Adrenal gland (tissue), 12 donors: Measurements from ENCODE around the gene PCDH12. TPM values are rescaled to one million over a fixed set of nuclear protein-coding genes. Genes with fewer than 3 reads are reported as not detected.

Experiments used
- DNase-seq, 7 donors: peaks; one replicate each; pipeline ENCODE4 v3.0.0-alpha.2; 2019 to 2020
- H3K27ac ChIP-seq, 5 donors: fragments of 200-600 bp; sonication (generic) in 4 of 5; 1 replicate in 3 of 5; 2 replicates in 2 of 5; pipeline versions ENCODE4 v1.5.1 to v1.8.0; 2016 to 2020; ENCODE audit warnings: mild to moderate bottlenecking in 1 of 5
- H3K27me3 ChIP-seq: fragments of 200-600 bp; 2 replicates; pipeline ENCODE4 v1.8.0; 2021
- H3K36me3 ChIP-seq, 2 donors: fragments of 200-600 bp; replicated peaks in 1 of 2; 1 replicate in 1 of 2; 2 replicates in 1 of 2; pipeline versions ENCODE4 v1.5.1 to v1.8.0; 2018 to 2022
- H3K4me1 ChIP-seq, 2 donors: fragments of 200-600 bp; replicated peaks in 1 of 2; 1 replicate in 1 of 2; 2 replicates in 1 of 2; pipeline versions ENCODE4 v1.5.1 to v1.8.0; 2018 to 2021
- H3K4me3 ChIP-seq, 4 donors: fragments of 200-600 bp; sonication (generic) in 3 of 4; one replicate each; pipeline ENCODE4 v1.5.1; 2016 to 2018
- H3K9me3 ChIP-seq, 3 donors: fragments of 200-600 bp; sonication (generic) in 1 of 3; replicated peaks in 1 of 3; 1 replicate in 2 of 3; 2 replicates in 1 of 3; pipeline versions ENCODE4 v1.5.1 to v1.8.0; 2016 to 2021
- POLR2A ChIP-seq, 2 donors: fragments of 450-650 bp; IDR thresholded peaks; one replicate each; pipeline ENCODE4 v1.6.1; 2017; ENCODE audit warnings: antibody characterized with exemption in 2 of 2, mild to moderate bottlenecking in 2 of 2, moderate library complexity in 1 of 2
- WGBS, 4 donors: extraction: QIAGEN DNeasy Blood & Tissue Kit in 2 of 4; methylation state at CpG; one replicate each; pipeline versions ENCODE4 v1.1.5 to v1.1.7; 2013 to 2017; 5-methylcytosine and 5-hydroxymethylcytosine counted together
- intact Hi-C, 2 donors: fragments of 100-400 bp; cut with DNase I; formaldehyde crosslinking; loops; one replicate each; pipeline versions ENCODE4 v1.14.1 to v1.15.0; 2022 to 2023
- polyA plus RNA-seq, 3 donors: library from polyadenylated mRNA; stranded (reverse); fragments of 200-250 nt in 2 of 3; fragments of 350-450 nt in 1 of 3; fragmentation: Illumina TruSeq in 1 of 3; extraction: RNeasy Lipid Tissue Mini Kit (QIAGEN cat#74804) in 1 of 3; gene quantifications; one replicate each; pipeline ENCODE4 v1.2.3, GENCODE V29; 2013 to 2014
- total RNA-seq, 9 donors: library from RNA; depleted of rRNA in 4 of 9; stranded (reverse); fragments of >200 nt in 4 of 9; fragments of 120-200 nt in 1 of 9; fragmentation: NEBNext Ultra II Directional in 1 of 9; extraction: Animal tissue kit (Norgen Biotek cat#: 25700) in 1 of 9; gene quantifications; one replicate each; pipeline versions ENCODE4 v1.1.0 to v1.2.4, GENCODE V29; 2013 to 2023
- TF ChIP-seq, protein P1 (sequence below), 6 experiments: fragments of 450-650 bp in 4 of 6; fragments of 200-600 bp in 2 of 6; sonication (generic) in 1 of 6; IDR thresholded peaks; 1 replicate in 5 of 6; 2 replicates in 1 of 6; pipeline versions ENCODE4 v1.5.1 to v1.8.0; 2016 to 2021; ENCODE audit warnings: antibody characterized with exemption in 6 of 6, mild to moderate bottlenecking in 2 of 6, moderate library complexity in 1 of 6
- donor health status: healthy with polysubstance abuse.
- donor health status: Bipolar disorder and iron deficiency.
- donor health status: DM: yes; HTN: yes; CAD: no.
- donor health status: DM: no; HTN: no; CAD: no.
- donor health status: DM: no; HTN: no; CAD: no.
- donor health status: DM: yes; HTN: yes; CAD: no.

PCDH12 gene
- total and polyA plus RNA-seq, 12 donors = 3.3 to 18.4 (median 11.3) TPM

DNA sequence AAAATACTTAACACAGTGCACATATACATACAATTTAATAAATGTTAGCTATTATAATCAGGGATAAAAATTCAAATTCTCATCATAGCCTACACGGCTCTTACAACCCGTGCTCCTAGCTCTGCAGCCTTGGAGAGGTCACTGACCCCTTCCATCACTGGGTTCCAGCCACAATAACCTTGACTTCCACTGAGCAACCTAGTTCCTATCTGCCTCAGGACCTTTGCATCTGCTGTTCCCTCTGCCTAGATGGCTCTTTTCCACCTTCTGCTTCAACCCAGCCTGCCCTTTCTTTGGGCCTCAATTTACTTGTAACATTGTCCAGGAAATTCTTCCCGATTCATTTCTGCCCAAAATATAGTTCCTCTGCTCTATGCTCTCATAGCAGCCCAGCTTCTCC lies 43.2 kb downstream of the PCDH12 start:
- no peaks in the 10 kb centered on the region for H3K36me3 ChIP-seq
- H3K9me3 ChIP-seq = no peaks in the 10 kb centered on the region
- no peak overlapping the region for H3K27ac ChIP-seq
- intact Hi-C loops = no loop called here
- no peaks in the 10 kb centered on the region for H3K27me3 ChIP-seq
- WGBS, 4 donors = 62 to 76% (median 70%) methylated on average over 3 of the region's 3 CpGs
- TF ChIP-seq POLR2A (IDR thresholded peaks at IDR 0.05) = no peak
- TF ChIP-seq, protein P1, sequence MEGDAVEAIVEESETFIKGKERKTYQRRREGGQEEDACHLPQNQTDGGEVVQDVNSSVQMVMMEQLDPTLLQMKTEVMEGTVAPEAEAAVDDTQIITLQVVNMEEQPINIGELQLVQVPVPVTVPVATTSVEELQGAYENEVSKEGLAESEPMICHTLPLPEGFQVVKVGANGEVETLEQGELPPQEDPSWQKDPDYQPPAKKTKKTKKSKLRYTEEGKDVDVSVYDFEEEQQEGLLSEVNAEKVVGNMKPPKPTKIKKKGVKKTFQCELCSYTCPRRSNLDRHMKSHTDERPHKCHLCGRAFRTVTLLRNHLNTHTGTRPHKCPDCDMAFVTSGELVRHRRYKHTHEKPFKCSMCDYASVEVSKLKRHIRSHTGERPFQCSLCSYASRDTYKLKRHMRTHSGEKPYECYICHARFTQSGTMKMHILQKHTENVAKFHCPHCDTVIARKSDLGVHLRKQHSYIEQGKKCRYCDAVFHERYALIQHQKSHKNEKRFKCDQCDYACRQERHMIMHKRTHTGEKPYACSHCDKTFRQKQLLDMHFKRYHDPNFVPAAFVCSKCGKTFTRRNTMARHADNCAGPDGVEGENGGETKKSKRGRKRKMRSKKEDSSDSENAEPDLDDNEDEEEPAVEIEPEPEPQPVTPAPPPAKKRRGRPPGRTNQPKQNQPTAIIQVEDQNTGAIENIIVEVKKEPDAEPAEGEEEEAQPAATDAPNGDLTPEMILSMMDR (IDR thresholded peaks at IDR 0.05) = no peak
- DNase-seq = no peak
- no peak overlapping the region for H3K4me3 ChIP-seq
- H3K4me1 ChIP-seq = peaks cover 4 to 16% of the 10 kb centered on the region in 2 donors

DNA sequence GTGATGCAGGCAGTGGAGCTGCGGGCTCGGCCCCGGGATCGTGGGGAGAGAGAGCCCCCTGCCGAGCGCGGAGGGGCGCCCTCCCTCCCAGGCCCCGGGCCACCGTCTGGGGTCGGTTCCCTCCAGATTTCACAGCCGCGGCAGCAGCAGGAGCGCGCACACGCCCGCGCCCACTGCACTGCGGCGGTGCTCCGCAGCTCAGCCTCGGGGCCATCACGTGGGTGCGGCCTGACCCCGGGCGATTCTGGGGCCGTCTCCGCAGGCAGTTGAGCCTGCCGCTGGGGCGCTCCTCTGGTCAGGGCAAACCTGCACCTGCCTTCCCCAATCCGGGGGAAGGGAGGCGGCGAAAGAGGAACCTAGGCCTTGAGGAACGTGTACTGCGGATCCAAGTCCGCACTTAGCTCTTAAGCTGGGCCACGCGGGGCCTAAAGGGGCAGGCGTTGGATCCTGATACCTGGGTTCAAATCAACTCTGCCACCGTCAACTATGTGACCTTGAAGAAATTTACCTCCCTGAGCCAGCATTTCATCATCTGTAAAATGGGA lies 43.7 kb downstream of the PCDH12 start:
- H3K27me3 ChIP-seq = no peaks in the 10 kb centered on the region
- H3K27ac ChIP-seq = no peak overlapping the region
- peaks cover 4 to 16% of the 10 kb centered on the region in 2 donors for H3K4me1 ChIP-seq
- DNase-seq = peak; percentile 47 to 74 (median 59)
- no peaks in the 10 kb centered on the region for H3K36me3 ChIP-seq
- intact Hi-C loops = no loop called here
- H3K9me3 ChIP-seq = no peaks in the 10 kb centered on the region
- H3K4me3 ChIP-seq = peak overlapping the region in 1 of 4 donors; percentile 39
- peak in 1 of 2 donors; percentile 23 for TF ChIP-seq POLR2A (IDR thresholded peaks at IDR 0.05)
- TF ChIP-seq, protein P1 (IDR thresholded peaks at IDR 0.05) = peak in 4 of 6 experiments; percentile 12 to 31 (median 28)
- 7 to 42% (median 17%) methylated on average over 10 to 40 of the region's 40 CpGs for WGBS, 4 donors

DNA sequence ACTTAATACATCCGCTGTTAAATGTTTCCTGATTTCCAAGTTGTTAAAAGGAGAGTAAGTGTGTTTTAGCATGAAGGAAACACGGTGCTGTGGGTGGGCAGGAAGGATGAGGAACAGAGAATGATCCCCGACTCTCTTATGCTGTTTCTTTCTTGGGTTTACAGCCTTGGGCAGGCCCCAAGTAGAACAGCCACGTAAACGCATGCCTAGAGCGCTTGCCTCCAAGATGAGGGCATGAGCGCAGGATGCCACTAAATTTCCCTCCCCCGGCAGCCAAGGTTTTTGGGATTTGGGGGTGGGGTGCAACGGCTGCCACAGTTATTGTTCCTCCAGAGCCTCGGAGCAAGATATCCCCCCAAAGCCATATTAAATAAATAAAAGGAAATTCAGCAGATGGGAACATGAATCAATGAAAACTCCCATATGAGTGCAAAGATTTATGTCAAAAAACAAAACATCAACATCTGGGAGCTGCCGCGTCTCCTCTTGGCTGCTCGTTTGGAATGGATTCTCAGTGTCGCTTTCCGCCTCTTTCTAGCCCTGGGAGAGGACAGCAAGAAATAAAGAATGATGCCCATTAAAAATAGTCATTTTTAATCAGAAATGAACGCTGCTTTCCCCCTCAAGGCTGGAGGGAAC lies 44.3 kb downstream of the PCDH12 start:
- WGBS, 4 donors = 28 to 35% (median 31%) methylated on average over 16 of the region's 16 CpGs
- TF ChIP-seq, protein P1 (IDR thresholded peaks at IDR 0.05) = no peak
- no peak for TF ChIP-seq POLR2A (IDR thresholded peaks at IDR 0.05)
- no peak overlapping the region for H3K27ac ChIP-seq
- intact Hi-C loops = no loop called here
- no peaks in the 10 kb centered on the region for H3K27me3 ChIP-seq
- no peaks in the 10 kb centered on the region for H3K9me3 ChIP-seq
- no peak for DNase-seq
- H3K36me3 ChIP-seq = no peaks in the 10 kb centered on the region
- H3K4me3 ChIP-seq = peak overlapping the region in 1 of 4 donors; percentile 39
- peaks cover 4 to 11% of the 10 kb centered on the region in 2 donors for H3K4me1 ChIP-seq

DNA sequence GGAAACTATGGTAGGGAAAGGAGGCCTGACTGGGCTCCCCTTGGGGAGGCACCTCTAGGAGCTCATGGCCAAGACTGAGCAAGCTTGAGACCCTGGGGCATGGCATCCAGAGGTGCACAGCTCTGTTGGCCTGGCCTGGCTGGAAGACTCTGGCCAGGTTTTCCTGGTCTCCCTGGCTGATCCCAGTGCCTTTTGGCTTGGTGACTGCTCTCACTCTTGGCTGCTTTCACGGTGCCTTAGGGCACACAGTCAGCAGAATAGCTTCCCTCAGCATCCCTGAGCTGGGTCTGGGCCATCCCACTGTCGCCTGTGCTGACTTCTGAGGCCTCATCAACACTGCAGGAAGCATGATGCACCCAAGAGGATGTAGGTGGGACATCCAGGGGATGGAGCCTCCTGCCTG lies 47.7 kb downstream of the PCDH12 start:
- Histone ChIP-seq H3K27ac (no peak overlapping the region), H3K36me3 (no peaks in the 10 kb centered on the region), H3K4me1 (peaks cover 4 to 11% of the 10 kb centered on the region in 2 donors), H3K9me3 (no peaks in the 10 kb centered on the region), H3K4me3 (no peak overlapping the region), H3K27me3 (no peaks in the 10 kb centered on the region)
- DNase-seq = no peak
- intact Hi-C loops = no loop called here
- TF ChIP-seq POLR2A (IDR thresholded peaks at IDR 0.05) = no peak
- TF ChIP-seq, protein P1 (IDR thresholded peaks at IDR 0.05) = no peak
- 48 to 73% (median 61%) methylated on average over 2 of the region's 2 CpGs for WGBS, 4 donors
